ENCODE measurements around the gene LHCGR. TPM values are rescaled to one million over a fixed set of nuclear protein-coding genes. Genes with fewer than 3 reads are reported as not detected.
"Not testable (repeated sequence)": the region's sequence is repeated elsewhere in the genome, so short reads cannot be mapped to it uniquely, and the experiment has no call there.

The LHCGR gene
- total RNA-seq, 1 donor from 2014 or later = not detected

DNA sequence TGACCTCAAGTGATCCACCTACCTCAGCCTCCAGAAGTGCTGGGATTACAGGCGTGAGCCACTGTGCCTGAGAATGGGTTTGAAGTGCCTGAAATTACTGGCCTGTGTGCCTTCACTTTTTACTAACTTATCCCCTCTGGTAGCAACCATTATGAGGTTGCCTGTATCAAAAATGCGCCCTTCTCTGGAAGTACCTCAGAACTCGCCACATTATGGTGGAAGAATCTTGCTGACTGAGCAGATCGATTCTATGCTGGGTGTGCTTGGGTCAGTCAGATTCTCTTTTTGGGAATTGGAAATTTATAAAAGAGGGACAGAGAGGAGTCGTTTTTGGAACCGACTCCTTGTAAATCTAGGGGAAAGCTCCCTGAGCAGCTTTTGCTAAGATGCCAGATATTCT lies 8.2 kb downstream of the LHCGR start:
- intact Hi-C loops (cut with micrococcal nuclease) = no loop called here

DNA sequence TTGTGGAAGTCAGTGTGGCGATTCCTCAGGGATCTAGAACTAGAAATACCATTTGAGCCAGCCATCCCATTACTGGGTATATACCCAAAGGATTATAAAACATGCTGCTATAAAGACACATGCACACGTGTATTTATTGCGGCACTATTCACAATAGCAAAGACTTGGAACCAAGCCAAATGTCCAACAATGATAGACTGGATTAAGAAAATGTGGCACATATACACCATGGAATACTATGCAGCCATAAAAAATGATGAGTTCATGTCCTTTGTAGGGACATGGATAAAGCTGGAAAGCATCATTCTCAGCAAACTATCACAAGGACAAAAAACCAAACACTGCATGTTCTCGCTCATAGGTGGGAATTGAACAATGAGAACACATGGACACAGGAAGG lies 16.3 kb downstream of the LHCGR start:
- intact Hi-C loops (cut with micrococcal nuclease) = not testable (repeated sequence)

DNA sequence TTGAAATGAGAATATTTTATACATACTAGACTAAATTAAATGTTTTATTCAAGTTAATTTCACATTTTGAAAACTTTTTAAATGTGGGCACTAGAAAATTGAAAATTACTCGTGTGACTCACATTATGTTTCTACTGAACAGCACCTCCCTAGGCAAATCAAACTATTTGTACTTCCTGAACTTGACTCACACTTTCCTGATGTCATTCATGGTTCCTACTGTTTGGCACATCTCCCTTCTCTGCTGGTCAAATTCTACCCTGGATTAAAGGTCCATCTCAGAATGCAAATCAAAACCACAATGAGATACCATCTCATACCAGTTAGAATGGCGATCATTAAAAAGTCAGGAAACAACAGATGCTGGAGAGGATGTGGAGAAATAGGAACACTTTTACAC lies 16.7 kb downstream of the LHCGR start:
- intact Hi-C loops (cut with micrococcal nuclease) = no loop called here

DNA sequence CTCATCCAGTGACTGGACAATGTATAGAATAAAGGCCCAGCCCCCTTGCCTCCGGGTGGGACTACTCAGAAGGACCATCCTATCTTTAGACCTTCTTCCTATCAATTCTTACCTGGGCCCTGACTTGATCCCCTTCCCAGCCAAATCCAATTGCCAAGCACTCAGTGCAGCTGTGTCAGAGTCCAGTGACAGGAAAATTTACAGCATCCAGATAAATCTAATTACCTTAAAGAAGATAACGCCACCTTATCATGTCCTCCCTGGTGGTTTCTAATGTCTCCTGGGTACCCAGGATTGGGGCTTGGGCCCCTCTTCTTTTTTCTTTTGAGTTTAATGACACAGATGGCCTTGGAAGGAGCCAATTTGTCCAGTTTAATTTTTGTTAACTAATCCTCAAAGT lies 19.3 kb downstream of the LHCGR start:
- intact Hi-C loops (cut with micrococcal nuclease) = no loop called here

DNA sequence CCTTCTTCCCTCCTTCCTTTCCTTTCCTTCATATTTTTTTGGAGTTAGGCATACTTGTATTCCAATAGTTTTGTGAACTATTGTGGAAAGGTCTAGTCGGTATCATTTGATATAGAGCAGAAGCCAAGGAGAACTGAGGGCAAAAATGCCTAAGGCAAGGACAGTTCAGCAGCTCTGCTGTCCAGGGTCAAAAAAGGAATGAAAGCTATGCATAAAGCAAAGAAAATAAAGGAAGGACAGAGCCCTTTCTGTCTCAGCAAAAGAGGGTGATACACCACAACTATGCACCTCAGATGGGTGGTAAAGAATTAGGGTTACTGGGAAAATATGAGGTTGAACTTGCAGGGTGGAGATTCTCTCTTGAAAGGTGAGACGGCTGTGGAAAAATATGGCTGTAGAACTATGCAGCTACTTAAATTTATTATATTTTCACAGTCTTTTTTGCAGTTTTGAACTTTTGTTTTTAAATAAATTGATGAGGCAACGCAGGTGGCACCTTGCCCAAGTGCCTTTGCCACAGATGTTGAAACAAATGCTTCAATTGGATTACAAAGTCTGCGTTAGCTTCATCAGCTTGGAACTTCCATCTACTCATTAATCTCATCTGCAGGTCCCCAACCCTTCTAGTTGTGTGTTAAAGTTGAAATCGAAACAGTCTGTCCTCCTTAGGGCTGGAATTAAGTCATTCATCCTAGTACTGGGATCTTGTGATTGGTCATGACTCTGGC lies 20.8 kb downstream of the LHCGR start:
- intact Hi-C loops (cut with micrococcal nuclease) = no loop called here

DNA sequence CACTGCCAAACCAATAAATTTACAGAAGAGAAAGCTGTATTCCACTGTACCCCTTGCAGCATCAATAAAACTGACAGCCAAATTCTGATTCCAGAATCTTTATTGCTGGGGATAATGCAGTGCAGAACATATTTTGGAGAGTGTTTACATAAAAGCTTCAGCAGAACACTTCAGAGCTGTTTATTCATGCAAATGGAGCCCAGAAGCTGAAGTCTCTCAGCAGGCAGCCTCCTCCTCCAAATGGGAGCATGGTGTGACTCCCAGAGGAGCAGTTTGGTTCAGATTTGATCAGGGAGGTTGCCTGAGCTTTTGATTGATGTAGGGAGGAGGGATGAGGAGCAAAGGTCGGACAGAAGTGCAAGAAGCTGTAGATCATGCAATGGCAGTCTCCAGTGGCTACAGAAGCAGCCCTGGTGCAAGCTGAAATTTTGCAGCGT lies 22.4 kb downstream of the LHCGR start:
- intact Hi-C loops (cut with micrococcal nuclease) = no loop called here

DNA sequence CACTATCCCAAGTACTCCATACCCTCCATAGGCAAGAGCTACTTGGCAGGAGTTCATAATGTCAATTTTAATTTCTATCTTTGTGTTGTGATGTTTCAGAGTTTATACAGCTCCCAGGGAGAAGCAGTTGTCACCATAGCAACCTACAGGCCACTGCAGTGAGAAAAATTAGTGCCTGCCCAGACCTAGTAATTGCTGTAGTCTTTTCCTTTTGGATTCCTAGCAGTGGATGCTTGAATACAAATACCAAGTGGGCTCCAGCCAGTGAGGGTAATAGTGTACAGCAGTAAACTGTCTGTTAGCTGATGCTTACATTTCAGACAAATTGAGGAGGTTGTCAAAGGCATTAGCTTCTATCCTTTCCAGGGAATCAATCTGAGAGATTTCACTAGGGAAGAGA lies 26.7 kb downstream of the LHCGR start:
- intact Hi-C loops (cut with micrococcal nuclease) = no loop called here

DNA sequence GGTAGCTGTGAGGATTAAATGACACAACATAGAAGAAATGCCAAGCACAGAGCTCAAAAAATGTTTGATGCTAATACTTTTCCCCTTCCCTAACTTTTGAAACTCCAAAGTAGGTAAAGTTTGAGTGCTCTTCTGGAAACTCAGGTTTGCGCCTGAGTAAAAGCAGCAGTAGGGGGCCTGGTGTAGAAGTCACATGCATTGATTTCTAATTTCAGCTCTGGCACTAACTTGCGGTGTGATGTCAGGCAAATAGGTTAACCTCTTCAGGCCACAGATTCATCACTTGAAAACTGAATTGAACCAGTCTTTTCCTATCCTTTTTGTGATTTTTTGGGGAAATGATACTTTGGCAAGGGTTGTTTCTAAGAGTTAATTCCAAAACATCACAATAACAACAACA lies 27.2 kb downstream of the LHCGR start:
- intact Hi-C loops (cut with micrococcal nuclease) = no loop called here

DNA sequence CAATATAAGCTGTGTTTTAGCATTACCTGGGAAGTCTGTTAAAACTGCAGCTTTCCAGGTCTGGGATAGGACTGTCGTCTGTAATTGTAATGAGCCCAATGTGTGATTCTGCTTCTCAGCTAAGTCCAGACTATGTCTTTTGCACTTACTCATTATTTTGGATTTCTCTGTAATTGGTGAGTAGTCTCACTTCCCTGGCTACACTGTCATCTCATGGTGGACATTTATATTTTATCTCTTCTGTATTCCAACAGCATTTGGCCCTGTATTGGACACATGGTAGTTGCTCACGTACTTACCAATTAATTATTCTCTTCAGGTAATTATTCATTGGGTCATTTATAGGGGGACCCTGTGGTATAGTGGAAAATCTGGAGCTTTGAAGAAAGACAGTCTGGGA lies 28.0 kb downstream of the LHCGR start:
- intact Hi-C loops (cut with micrococcal nuclease) = no loop called here

DNA sequence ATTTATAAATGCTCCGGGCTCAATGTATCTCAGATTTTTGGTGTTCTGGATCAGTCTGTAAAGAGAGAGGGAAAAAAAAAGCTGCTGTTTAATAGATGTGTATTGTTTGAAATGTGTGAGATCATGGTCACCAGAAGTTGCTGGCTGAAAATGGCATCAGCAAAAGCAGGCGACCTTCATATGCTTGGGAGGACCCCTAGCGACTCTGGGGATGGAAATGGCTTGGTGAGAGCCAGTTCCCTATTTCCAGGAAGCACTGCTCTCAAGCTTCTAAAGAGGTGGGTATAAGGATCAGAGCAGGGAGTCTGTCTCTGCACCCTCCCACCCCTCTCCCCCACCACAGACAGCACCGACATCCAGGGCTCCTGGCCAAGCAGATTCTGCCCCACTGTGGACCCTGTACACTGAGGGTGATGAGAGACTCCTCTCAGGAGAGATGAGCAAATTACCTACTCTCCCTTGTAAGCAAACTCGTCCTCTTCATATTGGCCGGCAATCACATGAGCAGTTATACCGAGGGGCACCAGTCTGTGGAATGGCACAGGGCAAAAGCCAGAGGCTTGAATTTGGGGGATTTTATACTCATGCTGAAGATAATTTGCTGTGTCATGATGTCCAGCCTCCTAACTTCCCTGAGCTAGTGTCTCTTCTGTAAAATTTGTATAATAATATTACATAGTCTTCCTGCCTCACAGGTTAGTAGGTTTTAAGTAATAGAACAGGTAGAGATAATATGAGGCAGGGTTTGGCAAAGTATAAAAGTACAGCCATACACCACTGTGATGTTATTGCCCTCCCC lies 29.6 kb downstream of the LHCGR start:
- intact Hi-C loops (cut with micrococcal nuclease) = no loop called here

DNA sequence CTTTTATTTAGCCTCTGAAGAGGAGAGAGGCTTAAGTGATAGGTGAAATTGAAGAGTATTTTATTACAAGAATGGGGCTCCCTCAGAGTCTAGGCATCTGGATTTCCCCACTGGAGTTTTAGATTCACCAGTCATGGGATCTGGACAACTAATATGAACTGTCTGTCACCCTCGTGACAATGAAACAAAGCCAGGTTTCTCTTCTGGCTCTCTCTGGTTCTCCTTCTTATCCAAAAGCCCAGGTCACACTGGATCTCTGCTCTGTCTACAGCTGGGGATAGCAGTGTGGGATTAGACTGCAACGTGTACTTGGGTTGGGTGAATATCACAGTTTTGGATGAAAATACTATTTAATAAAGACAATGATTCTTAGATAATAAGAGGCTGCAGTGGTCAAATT lies 31.2 kb downstream of the LHCGR start:
- intact Hi-C loops (cut with micrococcal nuclease) = no loop called here

DNA sequence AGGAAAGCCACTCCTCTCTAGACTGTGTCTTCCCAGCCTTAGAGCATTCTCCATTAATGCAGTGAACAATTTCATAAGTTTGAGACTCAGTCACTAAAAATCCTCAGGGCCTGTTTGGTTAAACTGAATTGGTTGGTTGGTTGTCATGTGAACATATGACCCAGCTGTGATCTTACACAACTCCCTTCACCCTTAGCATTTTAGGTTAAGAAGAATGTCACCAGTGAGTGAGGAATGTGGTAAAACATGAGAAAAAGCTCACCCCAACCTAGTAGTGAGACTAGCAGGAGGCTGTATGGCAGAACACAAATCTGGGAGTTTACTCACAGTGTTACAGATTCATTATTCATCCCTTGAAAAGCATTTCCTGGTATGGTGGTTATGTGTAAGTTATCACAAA lies 32.4 kb downstream of the LHCGR start:
- intact Hi-C loops (cut with micrococcal nuclease) = no loop called here

DNA sequence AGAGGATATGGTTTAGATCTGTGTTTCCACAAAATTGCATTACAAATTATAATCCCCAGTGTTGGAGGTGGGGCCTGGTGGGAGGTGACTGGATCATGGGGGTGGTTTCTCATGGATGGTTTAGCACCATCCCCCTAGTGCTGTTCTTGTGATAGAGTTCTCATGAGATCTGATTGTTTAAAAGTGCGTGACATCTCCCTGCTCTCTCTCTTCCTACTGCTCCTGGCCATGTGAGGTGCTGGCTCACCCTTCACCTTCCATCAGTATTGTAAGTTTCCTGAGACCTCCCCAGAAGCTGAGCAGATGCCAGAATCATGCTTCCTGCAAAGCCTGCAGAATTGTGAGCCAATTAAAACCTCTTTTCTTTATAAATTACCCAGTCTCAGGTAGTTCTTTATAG lies 33.1 kb downstream of the LHCGR start:
- intact Hi-C loops (cut with micrococcal nuclease) = no loop called here

DNA sequence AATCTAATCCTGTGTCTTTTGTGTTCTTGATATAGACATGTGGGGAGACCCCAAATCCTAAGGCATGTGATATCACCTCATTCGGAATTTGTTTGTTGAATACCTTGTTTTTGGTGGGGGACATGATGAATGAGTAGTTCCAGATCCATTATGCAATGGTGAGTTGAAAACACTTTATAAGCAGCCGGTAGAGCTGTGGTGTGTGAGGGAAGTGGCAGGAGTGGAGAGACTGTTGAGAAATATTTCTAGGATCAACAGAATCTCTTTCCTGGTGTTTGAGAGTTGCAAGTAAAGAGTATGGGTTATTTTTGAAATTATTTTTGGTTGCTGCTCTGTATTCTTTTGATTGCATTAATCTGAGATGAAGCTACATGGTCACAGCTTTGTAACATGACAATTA lies 34.4 kb downstream of the LHCGR start:
- intact Hi-C loops (cut with micrococcal nuclease) = no loop called here

DNA sequence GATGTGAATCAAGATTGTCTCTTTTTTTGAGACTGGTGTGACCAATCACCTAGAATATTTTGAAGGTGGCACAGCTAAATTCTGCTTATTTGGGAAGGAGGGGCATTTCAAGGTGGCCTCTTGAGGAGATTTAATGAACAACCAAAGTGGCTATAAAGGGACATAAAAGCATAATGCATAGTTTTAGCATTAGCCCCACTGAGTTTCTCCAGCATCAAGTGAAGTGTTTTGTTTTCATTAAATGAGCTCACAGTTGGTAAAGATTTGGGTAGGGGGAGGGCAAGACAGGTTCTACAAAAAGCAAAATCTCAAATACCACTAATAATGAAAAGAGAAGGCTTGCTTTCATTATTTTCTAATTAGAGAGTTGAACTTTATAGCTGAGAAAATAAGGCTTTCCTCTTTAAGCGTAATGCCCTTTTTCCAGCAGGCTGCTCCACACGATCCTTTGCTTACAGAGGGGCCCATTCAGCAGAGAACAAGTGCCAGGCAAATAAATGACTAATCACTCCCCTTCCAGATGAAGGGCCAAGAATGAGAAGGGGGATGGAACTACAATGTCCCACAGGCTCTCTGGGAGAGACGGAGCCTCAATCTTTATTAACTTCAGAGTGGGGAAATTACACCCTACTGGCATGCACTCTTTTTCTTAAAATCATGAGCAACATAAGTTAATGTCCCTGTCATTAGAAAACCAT lies 35.9 kb downstream of the LHCGR start:
- intact Hi-C loops (cut with micrococcal nuclease) = no loop called here

DNA sequence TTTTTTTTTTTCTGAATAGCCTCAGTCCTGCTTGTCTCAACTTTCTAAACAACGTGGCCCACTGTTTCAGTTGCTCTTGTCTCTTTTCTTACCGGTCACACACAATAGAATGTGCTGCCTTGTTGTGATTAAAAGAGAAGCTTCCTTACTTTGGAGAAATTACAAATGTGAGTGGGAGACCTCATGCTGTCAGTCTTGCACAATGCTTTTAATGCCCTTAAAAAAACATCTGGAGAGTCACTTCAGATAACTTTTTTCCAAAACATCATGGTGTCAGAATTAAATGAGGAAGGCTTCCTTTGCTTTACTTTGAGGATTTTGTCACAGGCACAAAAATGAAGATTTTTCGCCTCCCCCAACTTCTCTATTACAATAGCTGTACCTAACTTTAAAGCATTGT lies 37.7 kb downstream of the LHCGR start:
- intact Hi-C loops (cut with micrococcal nuclease) = no loop called here

DNA sequence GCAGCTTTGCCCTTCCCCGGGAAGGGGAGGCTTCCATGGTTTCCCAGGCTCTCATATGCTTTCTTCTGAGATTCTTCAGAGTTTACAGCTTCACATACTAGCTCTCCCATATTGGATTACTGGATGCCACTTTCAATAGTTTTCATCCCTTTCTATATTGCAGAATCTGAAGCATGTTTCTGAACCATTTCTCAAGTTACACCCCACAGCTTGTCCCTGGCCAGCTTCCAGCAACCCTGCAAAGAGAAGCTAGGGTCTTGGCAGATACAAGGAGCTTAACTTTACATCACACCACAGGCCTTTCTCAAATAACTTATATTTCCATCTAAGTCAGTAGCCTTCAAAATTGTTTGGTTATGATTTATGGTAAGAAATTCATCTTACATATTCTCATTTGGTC lies 39.6 kb downstream of the LHCGR start:
- intact Hi-C loops (cut with micrococcal nuclease) = no loop called here

DNA sequence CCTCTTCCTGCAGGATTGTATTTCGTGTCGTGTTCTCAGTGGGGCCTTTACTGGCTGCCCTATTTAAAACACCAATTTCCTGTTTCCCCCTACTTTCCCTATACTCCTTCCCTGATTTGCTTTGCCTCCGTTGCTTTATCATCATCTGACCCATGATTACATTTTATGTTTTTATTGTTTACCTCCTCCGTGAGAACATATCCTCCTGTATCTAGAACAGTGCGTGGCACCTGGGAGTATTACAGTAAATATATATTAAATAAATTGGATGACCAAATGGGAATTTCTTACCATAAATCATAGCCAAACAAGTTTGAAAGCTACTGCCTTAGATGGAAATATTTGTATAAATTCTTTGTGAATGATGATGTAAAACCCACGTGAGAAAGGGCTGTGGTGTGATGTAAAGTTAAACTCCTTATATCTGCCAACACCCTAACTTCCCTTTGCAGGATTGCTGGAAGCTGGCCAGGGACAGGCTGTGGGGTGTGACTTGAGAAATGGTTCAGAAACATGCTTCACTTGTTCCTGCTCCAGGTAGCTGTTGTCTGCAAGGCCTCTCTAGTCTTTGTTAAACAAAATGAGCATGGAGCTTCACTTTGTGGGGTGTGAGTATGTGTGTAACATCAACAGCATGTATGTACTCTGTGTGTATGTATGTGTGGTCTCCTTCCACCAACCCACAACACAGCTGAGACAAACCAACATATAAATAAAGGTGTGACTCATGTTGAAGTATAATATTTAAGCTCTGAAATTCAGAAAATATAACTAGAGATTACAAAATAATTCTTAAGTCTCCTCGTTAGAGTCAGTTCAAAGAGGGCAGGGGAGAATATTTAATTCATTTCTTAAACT lies 40.3 kb downstream of the LHCGR start:
- intact Hi-C loops (cut with micrococcal nuclease) = no loop called here

DNA sequence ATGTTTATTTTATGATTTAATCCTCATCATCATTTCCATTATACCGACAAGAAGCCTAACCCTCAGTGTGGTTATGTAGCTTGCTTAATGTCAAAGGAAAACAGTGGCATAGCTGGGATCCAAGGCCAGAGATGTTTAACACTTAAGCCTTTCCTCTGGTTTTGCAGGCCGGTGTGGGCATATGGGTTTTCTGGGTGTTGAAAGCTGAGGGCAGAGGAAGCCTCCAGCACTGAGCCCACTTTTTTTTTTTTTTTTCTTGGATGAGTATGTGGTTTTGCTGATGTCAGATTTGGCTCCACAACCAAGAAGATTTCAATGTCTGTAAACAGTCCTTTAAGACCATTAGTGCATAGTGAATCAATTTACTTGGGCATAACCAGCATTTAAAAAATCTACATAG lies 41.3 kb downstream of the LHCGR start:
- intact Hi-C loops (cut with micrococcal nuclease) = no loop called here

DNA sequence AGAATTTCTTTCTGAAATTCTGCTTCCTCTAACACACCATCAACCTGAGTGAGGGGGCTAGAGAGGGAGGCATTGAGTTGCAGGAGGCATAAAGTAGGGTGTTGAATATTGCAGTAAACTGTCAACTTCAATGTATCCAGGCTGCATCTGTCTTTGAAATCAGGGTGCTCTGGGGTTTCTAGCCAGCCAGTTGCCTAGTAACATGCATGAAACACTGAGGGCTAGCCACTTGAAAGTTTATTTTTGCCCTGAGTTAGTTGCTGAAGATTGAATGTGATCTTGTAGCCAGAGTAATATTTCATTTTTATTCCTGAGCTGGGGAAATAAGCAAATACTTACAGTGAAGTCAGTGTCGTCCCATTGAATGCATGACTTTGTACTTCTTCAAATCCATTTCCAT lies 41.9 kb downstream of the LHCGR start:
- intact Hi-C loops (cut with micrococcal nuclease) = no loop called here

DNA sequence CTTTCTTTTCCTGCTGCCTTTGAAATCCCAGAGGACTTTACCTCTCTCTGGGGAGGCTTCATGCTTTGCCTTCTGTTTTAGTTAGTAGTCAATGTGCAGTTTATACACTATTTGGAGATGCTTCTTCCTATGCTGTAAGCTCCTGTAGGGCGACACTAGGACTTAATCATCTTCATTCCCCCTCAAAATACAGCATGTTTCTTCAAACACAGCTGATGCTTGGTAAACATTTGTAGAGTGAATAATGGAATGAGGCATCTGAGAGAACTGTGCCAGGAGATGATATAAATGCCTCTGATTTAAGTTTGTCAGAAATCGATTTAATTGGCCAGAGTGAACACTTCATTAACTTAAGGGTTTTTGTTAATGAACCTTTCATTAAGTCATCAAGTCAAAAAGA lies 43.4 kb downstream of the LHCGR start:
- intact Hi-C loops (cut with micrococcal nuclease) = no loop called here

Data from T-helper 2 cell treated with Interferon-gamma antibody and Interleukin-4, amounts not matched to agents 100 ng/mL and 5 ng/mL, for 36 hours (primary cell).